ENCODE data around the gene NTMT1.
A peak's percentile ranks its signal among the peaks of the same experiment; 100 is the strongest.
"Not testable (repeated sequence)": the region's sequence is repeated elsewhere in the genome, so short reads cannot be mapped to it uniquely, and the experiment has no call there.

NTMT1 gene

GRCh38 chr9:129630967-129631673 lies 5.2 kb downstream of the NTMT1 start:
- no peaks in the 10 kb centered on the region for H3K27me3 Mint-ChIP-seq
- H3K36me3 Mint-ChIP-seq = peaks cover 5% of the 10 kb centered on the region
- ATAC-seq (ENCODE audit: low read depth) (no peak), DNase-seq (ENCODE audit: low spot score in 2 of 2) (no peak)
- H3K27ac Mint-ChIP-seq = peak overlapping the region; percentile 63
- H3K9me3 Mint-ChIP-seq = no peaks in the 10 kb centered on the region
- no peak overlapping the region for H3K4me3 Mint-ChIP-seq
- H3K4me1 Mint-ChIP-seq = peaks cover 31% of the 10 kb centered on the region

GRCh38 chr9:129631674-129632129 lies 5.7 kb downstream of the NTMT1 start:
- H3K9me3 Mint-ChIP-seq = no peaks in the 10 kb centered on the region
- H3K4me1 Mint-ChIP-seq = peaks cover 30% of the 10 kb centered on the region
- peaks cover 5% of the 10 kb centered on the region for H3K36me3 Mint-ChIP-seq
- DNase-seq (ENCODE audit: low spot score in 2 of 2) (no peak), ATAC-seq (ENCODE audit: low read depth) (no peak)
- no peaks in the 10 kb centered on the region for H3K27me3 Mint-ChIP-seq
- H3K4me3 Mint-ChIP-seq = peak overlapping the region; percentile 1
- peak overlapping the region; percentile 56 for H3K27ac Mint-ChIP-seq

GRCh38 chr9:129632460-129632859 lies 6.5 kb downstream of the NTMT1 start:
- peaks cover 5% of the 10 kb centered on the region for H3K36me3 Mint-ChIP-seq
- no peak overlapping the region for H3K4me3 Mint-ChIP-seq
- peaks cover 25% of the 10 kb centered on the region for H3K4me1 Mint-ChIP-seq
- ATAC-seq (ENCODE audit: low read depth) (no peak), DNase-seq (ENCODE audit: low spot score in 2 of 2) (no peak)
- H3K9me3 Mint-ChIP-seq = no peaks in the 10 kb centered on the region
- H3K27ac Mint-ChIP-seq = no peak overlapping the region
- no peaks in the 10 kb centered on the region for H3K27me3 Mint-ChIP-seq

- DNase-seq (ENCODE audit: low spot score in 2 of 2) = no peak
- no peak for ATAC-seq (ENCODE audit: low read depth)
- peaks cover 24% of the 10 kb centered on the region for H3K4me1 Mint-ChIP-seq
- H3K9me3 Mint-ChIP-seq = no peaks in the 10 kb centered on the region
- peaks cover 11% of the 10 kb centered on the region for H3K36me3 Mint-ChIP-seq
- no peak overlapping the region for H3K4me3 Mint-ChIP-seq
- no peaks in the 10 kb centered on the region for H3K27me3 Mint-ChIP-seq
- H3K27ac Mint-ChIP-seq = peak overlapping the region; percentile 58
Measured at GRCh38 chr9:129633207-129633606, 7.2 kb downstream of the NTMT1 start.

GRCh38 chr9:129633848-129634247 lies 7.9 kb downstream of the NTMT1 start:
- no peaks in the 10 kb centered on the region for H3K9me3 Mint-ChIP-seq
- ATAC-seq (ENCODE audit: low read depth) = no peak
- no peak overlapping the region for H3K27ac Mint-ChIP-seq
- H3K36me3 Mint-ChIP-seq = peaks cover 13% of the 10 kb centered on the region
- H3K4me1 Mint-ChIP-seq = peaks cover 23% of the 10 kb centered on the region
- no peak overlapping the region for H3K4me3 Mint-ChIP-seq
- H3K27me3 Mint-ChIP-seq = no peaks in the 10 kb centered on the region
- no peak for DNase-seq (ENCODE audit: low spot score in 2 of 2)

GRCh38 chr9:129635099-129636065 lies 9.4 kb downstream of the NTMT1 start:
- Mint-ChIP-seq H3K4me3 (no peak overlapping the region), H3K9me3 (no peaks in the 10 kb centered on the region), H3K27me3 (no peaks in the 10 kb centered on the region), H3K27ac (no peak overlapping the region), H3K4me1 (peaks cover 19% of the 10 kb centered on the region), H3K36me3 (peaks cover 14% of the 10 kb centered on the region)
- ATAC-seq (ENCODE audit: low read depth) (no peak), DNase-seq (ENCODE audit: low spot score in 2 of 2) (no peak)

GRCh38 chr9:129636343-129636742 lies 10.4 kb downstream of the NTMT1 start:
- DNase-seq (ENCODE audit: low spot score in 2 of 2); ATAC-seq (ENCODE audit: low read depth); H3K27ac Mint-ChIP-seq; H3K4me3 Mint-ChIP-seq; H3K27me3 Mint-ChIP-seq; H3K9me3 Mint-ChIP-seq: not testable (repeated sequence)
- Mint-ChIP-seq H3K36me3 (peaks cover 14% of the 10 kb centered on the region), H3K4me1 (peaks cover 14% of the 10 kb centered on the region)

- DNase-seq (ENCODE audit: low spot score in 2 of 2) (no peak), ATAC-seq (ENCODE audit: low read depth) (no peak)
- H3K4me1 Mint-ChIP-seq = peaks cover 11% of the 10 kb centered on the region
- peaks cover 12% of the 10 kb centered on the region for H3K36me3 Mint-ChIP-seq
- H3K27ac Mint-ChIP-seq = no peak overlapping the region
- H3K9me3 Mint-ChIP-seq = no peaks in the 10 kb centered on the region
- no peaks in the 10 kb centered on the region for H3K27me3 Mint-ChIP-seq
- H3K4me3 Mint-ChIP-seq = no peak overlapping the region
Measured at GRCh38 chr9:129637102-129637501, 11.1 kb downstream of the NTMT1 start.

GRCh38 chr9:129637673-129638439 lies 11.9 kb downstream of the NTMT1 start:
- Mint-ChIP-seq H3K27ac (no peak overlapping the region), H3K4me3 (no peak overlapping the region), H3K9me3 (no peaks in the 10 kb centered on the region), H3K4me1 (peaks cover 13% of the 10 kb centered on the region), H3K36me3 (peaks cover 12% of the 10 kb centered on the region), H3K27me3 (no peaks in the 10 kb centered on the region)
- DNase-seq (ENCODE audit: low spot score in 2 of 2) (no peak), ATAC-seq (ENCODE audit: low read depth) (no peak)

- DNase-seq (ENCODE audit: low spot score in 2 of 2) = no peak
- H3K9me3 Mint-ChIP-seq = no peaks in the 10 kb centered on the region
- no peaks in the 10 kb centered on the region for H3K27me3 Mint-ChIP-seq
- peaks cover 13% of the 10 kb centered on the region for H3K4me1 Mint-ChIP-seq
- H3K36me3 Mint-ChIP-seq = peaks cover 12% of the 10 kb centered on the region
- no peak for ATAC-seq (ENCODE audit: low read depth)
- no peak overlapping the region for H3K4me3 Mint-ChIP-seq
- no peak overlapping the region for H3K27ac Mint-ChIP-seq
Measured at GRCh38 chr9:129639034-129639630, 13.2 kb downstream of the NTMT1 start.

GRCh38 chr9:129639756-129640085 lies 13.8 kb downstream of the NTMT1 start:
- DNase-seq (ENCODE audit: low spot score in 2 of 2) (no peak), ATAC-seq (ENCODE audit: low read depth) (no peak)
- H3K27me3 Mint-ChIP-seq = no peaks in the 10 kb centered on the region
- H3K9me3 Mint-ChIP-seq = no peaks in the 10 kb centered on the region
- peak overlapping the region; percentile 47 for H3K27ac Mint-ChIP-seq
- H3K4me1 Mint-ChIP-seq = peaks cover 13% of the 10 kb centered on the region
- H3K36me3 Mint-ChIP-seq = peaks cover 12% of the 10 kb centered on the region
- no peak overlapping the region for H3K4me3 Mint-ChIP-seq

- no peak for ATAC-seq (ENCODE audit: low read depth)
- H3K27me3 Mint-ChIP-seq = no peaks in the 10 kb centered on the region
- peak overlapping the region; percentile 47 for H3K27ac Mint-ChIP-seq
- peaks cover 13% of the 10 kb centered on the region for H3K4me1 Mint-ChIP-seq
- peaks cover 9% of the 10 kb centered on the region for H3K36me3 Mint-ChIP-seq
- H3K9me3 Mint-ChIP-seq = no peaks in the 10 kb centered on the region
- no peak for DNase-seq (ENCODE audit: low spot score in 2 of 2)
- H3K4me3 Mint-ChIP-seq = peak overlapping the region; percentile 85
Measured at GRCh38 chr9:129640086-129640870, 14.3 kb downstream of the NTMT1 start.
